GM23338 (cell line): ENCODE measurements around the gene SMC5. TPM values are rescaled to one million over a fixed set of nuclear protein-coding genes. Genes with fewer than 3 reads are reported as not detected.

ENCODE experiments used
- ATAC-seq: fragments of 200-7000 bp; cut with Tn5 transposase; 3 replicates; pipeline ENCODE4 v1.9.1; 2020
- DNase-seq: peaks from one replicate; pipeline ENCODE4 v3.0.0-alpha.2; 2015; ENCODE audit warnings: low spot score
- H2AFZ ChIP-seq: fragments of 200-600 bp; sonication (generic); 2 replicates; pipeline ENCODE4 v1.8.0; 2016; ENCODE audit warnings: antibody characterized with exemption, mild to moderate bottlenecking, moderate library complexity
- H3F3A ChIP-seq: fragments of 200-600 bp; sonication (generic); replicated peaks from 2 replicates; pipeline ENCODE4 v1.8.0; 2017; ENCODE audit warnings: antibody characterized with exemption, mixed run types, low read depth
- H3K27ac ChIP-seq: fragments of 200-600 bp; sonication (generic); 2 replicates; pipeline ENCODE4 v1.6.1; 2016; ENCODE audit warnings: low read depth
- H3K27me3 ChIP-seq: fragments of 200-600 bp; sonication (generic); 2 replicates; pipeline ENCODE4 v1.8.0; 2016; ENCODE audit warnings: mild to moderate bottlenecking, mixed run types, moderate library complexity; ENCODE audit not compliant: insufficient read depth
- H3K36me3 ChIP-seq: fragments of 200-600 bp; sonication (generic); 2 replicates; pipeline ENCODE4 v1.8.0; 2016; ENCODE audit warnings: mild to moderate bottlenecking; ENCODE audit not compliant: insufficient read depth
- H3K4me1 ChIP-seq: fragments of 200-600 bp; sonication (generic); 2 replicates; pipeline ENCODE4 v1.8.0; 2016; ENCODE audit warnings: mild to moderate bottlenecking, moderate library complexity; ENCODE audit not compliant: insufficient read depth
- H3K4me2 ChIP-seq: fragments of 200-600 bp; sonication (generic); 2 replicates; pipeline ENCODE4 v1.7.1; 2017; ENCODE audit warnings: mixed run types
- H3K4me3 ChIP-seq: fragments of 200-600 bp; sonication (generic); 2 replicates; pipeline ENCODE4 v1.6.1; 2016; ENCODE audit warnings: mixed run types
- H3K79me2 ChIP-seq: fragments of 200-600 bp; sonication (generic); replicated peaks from 2 replicates; pipeline ENCODE4 v1.8.0; 2017; ENCODE audit warnings: mild to moderate bottlenecking; ENCODE audit not compliant: insufficient read depth
- H3K9me2 ChIP-seq: fragments of 200-600 bp; sonication (generic); 2 replicates; pipeline ENCODE4 v1.8.0; 2017; ENCODE audit not compliant: insufficient read depth
- H4K20me1 ChIP-seq: fragments of 200-600 bp; sonication (generic); replicated peaks from 2 replicates; pipeline ENCODE4 v1.8.0; 2017; ENCODE audit warnings: mild to moderate bottlenecking; ENCODE audit not compliant: insufficient read depth
- H3K27ac Mint-ChIP-seq: 2 replicates; pipeline ENCODE4 v1.8.0; 2020; ENCODE audit warnings: inconsistent platforms, mild to moderate bottlenecking, moderate library complexity, mixed read lengths
- H3K27me3 Mint-ChIP-seq: 3 replicates; pipeline ENCODE4 v1.8.0; 2022; ENCODE audit warnings: low read depth, mild to moderate bottlenecking, moderate library complexity, mixed read lengths, inconsistent platforms; ENCODE audit not compliant: insufficient read depth, poor library complexity
- H3K36me3 Mint-ChIP-seq: 3 replicates; pipeline ENCODE4 v1.8.0; 2021; ENCODE audit warnings: low read depth, mild to moderate bottlenecking, inconsistent platforms, moderate library complexity, mixed read lengths
- H3K4me1 Mint-ChIP-seq: 3 replicates; pipeline ENCODE4 v1.8.0; 2020; ENCODE audit warnings: mild to moderate bottlenecking, inconsistent platforms, mixed read lengths
- H3K4me3 Mint-ChIP-seq: 3 replicates; pipeline ENCODE4 v1.8.0; 2021; ENCODE audit warnings: moderate library complexity, mild to moderate bottlenecking, inconsistent platforms, mixed read lengths
- H3K9me3 Mint-ChIP-seq: 3 replicates; pipeline ENCODE4 v1.8.0; 2020; ENCODE audit warnings: moderate library complexity, mild to moderate bottlenecking, inconsistent platforms, mixed read lengths
- CREB1 ChIP-seq: fragments of 250-450 bp; sonication (Bioruptor Pico); IDR thresholded peaks from 2 replicates; pipeline ENCODE4 v1.5.0; 2020; ENCODE audit warnings: low read depth, mild to moderate bottlenecking, moderate library complexity
- CTCF ChIP-seq, 2 experiments: fragments of 200-600 bp in 1 of 2; sonication (generic) in 1 of 2; conservative IDR thresholded peaks; 2 replicates each; pipeline versions ENCODE4 v1.5.1 to v1.6.1; 2016 to 2017; ENCODE audit warnings: antibody characterized with exemption in 2 of 2, low read depth in 2 of 2, mild to moderate bottlenecking in 2 of 2, moderate library complexity in 1 of 2
- EZH2 ChIP-seq: fragments of 200-600 bp; sonication (generic); IDR thresholded peaks from one replicate; pipeline ENCODE4 v1.8.0; 2017; ENCODE audit warnings: antibody characterized with exemption, mild to moderate bottlenecking, low read depth; ENCODE audit not compliant: unreplicated experiment
- EZH2phosphoT487 ChIP-seq: fragments of 200-600 bp; sonication (generic); IDR thresholded peaks from one replicate; pipeline ENCODE4 v1.8.1; 2018; ENCODE audit warnings: antibody characterized with exemption; ENCODE audit not compliant: unreplicated experiment
- JUNB ChIP-seq: IDR thresholded peaks from one replicate; pipeline ENCODE4 v1.6.1; 2016; ENCODE audit warnings: antibody characterized with exemption; ENCODE audit not compliant: unreplicated experiment
- POLR2AphosphoS5 ChIP-seq: IDR thresholded peaks from 2 replicates; pipeline ENCODE4 v1.6.1; 2016; ENCODE audit warnings: antibody characterized with exemption, low read depth
- REST ChIP-seq: IDR thresholded peaks from one replicate; pipeline ENCODE4 v1.6.1; 2018; ENCODE audit warnings: antibody characterized with exemption; ENCODE audit not compliant: unreplicated experiment
- STAT1 ChIP-seq: IDR thresholded peaks from one replicate; pipeline ENCODE4 v1.6.1; 2016; ENCODE audit warnings: antibody characterized with exemption; ENCODE audit not compliant: unreplicated experiment
- ZNF114 ChIP-seq: fragments of 250-450 bp; sonication (Bioruptor Pico); IDR thresholded peaks from 2 replicates; pipeline ENCODE4 v1.5.0; 2020; ENCODE audit warnings: mild to moderate bottlenecking, moderate library complexity
- ZNF331 ChIP-seq: fragments of 250-450 bp; sonication (Bioruptor Pico); IDR thresholded peaks from 2 replicates; pipeline ENCODE4 v1.5.0; 2020; ENCODE audit warnings: low read depth, mild to moderate bottlenecking, moderate library complexity
- ZNF462 ChIP-seq: fragments of 250-450 bp; sonication (Bioruptor Pico); IDR thresholded peaks from 2 replicates; pipeline ENCODE4 v1.5.0; 2020; ENCODE audit warnings: mild to moderate bottlenecking, moderate library complexity
- polyA plus RNA-seq: library from polyadenylated mRNA; unstranded; fragments of >200 nt; fragmentation: Nextera tagmentation; extraction: Ambion mirVana; gene quantifications from 2 replicates; pipeline ENCODE4 v1.2.1, GENCODE V29; 2016
- total RNA-seq: library from RNA; depleted of rRNA; stranded (reverse); fragments of >200 nt; shearing (Covaris generic); gene quantifications from 2 replicates; pipeline ENCODE4 v1.2.3, GENCODE V29; 2014

Gene SMC5
- total and polyA plus RNA-seq, 2 experiments from 2014 or later: 27.9 to 29.0 TPM

GRCh38 chr9:70404261-70404660, 145.5 kb downstream of the SMC5 start:
- Histone ChIP-seq H3K4me3 (no peak overlapping the region), H4K20me1 (no peaks in the 10 kb centered on the region), H3K27ac (no peak overlapping the region), H3K27me3 (peaks cover 8% of the 10 kb centered on the region; the same call in 1 of the 2 replicates), H3F3A (no peaks in the 10 kb centered on the region), H3K36me3 (no peaks in the 10 kb centered on the region), H3K4me1 (peaks cover 13% of the 10 kb centered on the region), H3K4me2 (no peak overlapping the region), H2AFZ (no peak overlapping the region), H3K9me2 (no peaks in the 10 kb centered on the region; the same call in 1 of the 2 replicates), H3K79me2 (no peaks in the 10 kb centered on the region; the same call in 1 of the 2 replicates)
- Mint-ChIP-seq H3K4me3 (no peak overlapping the region), H3K9me3 (no peaks in the 10 kb centered on the region), H3K4me1 (peaks cover 17% of the 10 kb centered on the region), H3K27ac (no peak overlapping the region), H3K36me3 (no peaks in the 10 kb centered on the region), H3K27me3 (peaks cover 7% of the 10 kb centered on the region)
- ATAC-seq (no peak), DNase-seq (no peak)
- TF ChIP-seq ZNF462 (no peak), CREB1 (CRISPR knock-in tag) (no peak), REST (no peak), ZNF114 (CRISPR knock-in tag) (no peak), JUNB (no peak), EZH2 (no peak), STAT1 (no peak), ZNF331 (CRISPR knock-in tag) (no peak), POLR2AphosphoS5 (no peak), CTCF (conservative IDR thresholded peaks at IDR 0.05; ENCODE audit: low read depth in 2 of 2) (no peak), EZH2phosphoT487 (no peak)
